IgD-negative memory B cell (primary cell): ENCODE measurements around the gene TSPAN13. TPM values are rescaled to one million over a fixed set of nuclear protein-coding genes. Genes with fewer than 3 reads are reported as not detected.

ENCODE experiments used
- H3K27ac Mint-ChIP-seq, 3 donors: one replicate each; pipeline ENCODE4 v1.8.0; 2020 to 2022; ENCODE audit warnings: mild to moderate bottlenecking in 3 of 3, mixed read lengths in 3 of 3, moderate library complexity in 1 of 3
- H3K27me3 Mint-ChIP-seq: one replicate; pipeline ENCODE4 v1.8.0; 2021; ENCODE audit warnings: mixed read lengths
- H3K36me3 Mint-ChIP-seq: one replicate; pipeline ENCODE4 v1.8.0; 2020; ENCODE audit warnings: mild to moderate bottlenecking, mixed read lengths
- H3K4me1 Mint-ChIP-seq, 3 donors: one replicate each; pipeline ENCODE4 v1.8.0; 2020 to 2022; ENCODE audit warnings: mixed read lengths in 3 of 3, mild to moderate bottlenecking in 1 of 3
- H3K4me3 Mint-ChIP-seq, 4 donors: one replicate each; pipeline ENCODE4 v1.8.0; 2020 to 2022; ENCODE audit warnings: mild to moderate bottlenecking in 4 of 4, mixed read lengths in 4 of 4, moderate library complexity in 3 of 4
- H3K9me3 Mint-ChIP-seq, 3 donors: one replicate each; pipeline ENCODE4 v1.8.0; 2020 to 2021; ENCODE audit warnings: mixed read lengths in 3 of 3, mild to moderate bottlenecking in 1 of 3
- polyA plus RNA-seq: library from polyadenylated mRNA; unstranded; fragments of 300-500 nt; fragmentation: Illumina TruSeq; gene quantifications from one replicate; pipeline ENCODE4 v1.2.3, GENCODE V29; 2021

The TSPAN13 gene
- polyA plus RNA-seq, 1 donor from 2014 or later, result 72.8 TPM

DNA sequence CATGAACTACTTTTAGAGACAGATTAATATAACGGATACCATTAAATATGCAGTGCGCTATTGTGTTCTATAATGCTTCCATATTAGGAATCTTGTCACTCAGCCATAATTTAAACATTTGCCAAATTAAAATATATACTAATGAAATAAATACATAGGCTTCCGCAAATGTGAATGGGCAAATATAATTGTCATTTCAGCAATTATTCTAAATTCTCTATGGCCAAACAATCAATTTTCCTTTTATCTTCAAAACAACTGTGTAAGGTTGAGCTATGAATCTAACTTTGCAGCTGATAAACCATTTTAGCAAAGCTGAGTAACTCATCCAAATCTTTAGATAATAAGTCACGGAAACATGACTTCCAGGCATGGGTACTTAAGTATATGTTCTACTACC lies 20.7 kb upstream of the TSPAN13 start:
- Mint-ChIP-seq H3K36me3 (no peaks in the 10 kb centered on the region), H3K27me3 (no peaks in the 10 kb centered on the region), H3K9me3 (no peaks in the 10 kb centered on the region), H3K4me1 (peaks cover 0 to 4% (median 0%) of the 10 kb centered on the region in 3 donors), H3K4me3 (no peak overlapping the region), H3K27ac (no peak overlapping the region)

DNA sequence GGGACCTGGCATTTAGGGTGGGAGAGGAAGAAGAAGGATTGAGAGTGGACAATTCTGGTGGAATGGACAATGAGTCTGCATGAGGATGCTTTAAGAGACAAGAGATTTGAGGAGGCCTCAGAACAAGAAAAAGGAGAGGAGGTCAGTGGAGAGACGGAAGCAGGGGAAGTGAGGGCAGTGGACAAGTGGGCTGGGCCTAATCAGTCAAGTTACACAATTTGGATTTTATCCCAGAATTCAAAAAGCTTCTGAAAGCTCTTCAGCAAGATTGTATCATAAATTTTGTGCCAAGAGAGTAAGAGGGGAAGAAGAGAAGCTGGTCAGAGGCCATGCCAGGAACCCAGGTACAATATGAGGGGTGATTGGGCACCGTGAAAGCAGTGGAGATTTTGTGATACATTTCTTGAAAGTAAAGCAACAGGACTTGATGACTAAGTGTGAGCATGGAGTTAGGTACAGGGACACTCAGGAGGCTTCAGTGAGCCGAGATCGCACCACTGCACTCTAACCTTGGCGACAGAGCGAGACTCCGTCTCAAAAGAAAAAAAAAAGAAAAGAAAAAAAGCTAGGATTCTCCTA lies 19.3 kb upstream of the TSPAN13 start:
- Mint-ChIP-seq H3K4me3 (no peak overlapping the region), H3K4me1 (peaks cover 0 to 4% (median 0%) of the 10 kb centered on the region in 3 donors), H3K27me3 (no peaks in the 10 kb centered on the region), H3K9me3 (no peaks in the 10 kb centered on the region), H3K36me3 (no peaks in the 10 kb centered on the region), H3K27ac (no peak overlapping the region)

DNA sequence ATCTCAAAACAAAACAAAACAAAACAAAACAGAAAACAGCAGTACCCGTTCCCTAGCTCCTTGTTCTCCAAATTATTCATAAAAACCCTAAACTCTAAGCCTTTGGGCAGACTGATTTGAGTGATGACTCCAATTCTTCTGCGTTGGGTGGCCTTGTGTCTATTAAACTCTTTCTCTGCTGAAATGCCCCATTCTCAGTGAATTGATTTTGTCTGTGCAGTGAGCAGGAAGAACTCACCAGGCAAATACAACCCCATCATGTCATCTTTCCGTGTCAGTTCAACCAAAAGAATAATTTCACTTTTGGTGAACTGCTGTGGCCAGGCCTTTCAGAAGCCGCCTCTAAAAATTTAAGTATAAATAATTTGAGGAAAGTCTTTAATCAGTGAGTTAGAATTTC lies 18.5 kb upstream of the TSPAN13 start:
- Mint-ChIP-seq H3K27me3 (no peaks in the 10 kb centered on the region), H3K36me3 (no peaks in the 10 kb centered on the region), H3K9me3 (no peaks in the 10 kb centered on the region), H3K4me1 (peaks cover 0 to 4% (median 0%) of the 10 kb centered on the region in 3 donors), H3K27ac (no peak overlapping the region), H3K4me3 (peak overlapping the region in 1 of 4 donors; percentile 43)

DNA sequence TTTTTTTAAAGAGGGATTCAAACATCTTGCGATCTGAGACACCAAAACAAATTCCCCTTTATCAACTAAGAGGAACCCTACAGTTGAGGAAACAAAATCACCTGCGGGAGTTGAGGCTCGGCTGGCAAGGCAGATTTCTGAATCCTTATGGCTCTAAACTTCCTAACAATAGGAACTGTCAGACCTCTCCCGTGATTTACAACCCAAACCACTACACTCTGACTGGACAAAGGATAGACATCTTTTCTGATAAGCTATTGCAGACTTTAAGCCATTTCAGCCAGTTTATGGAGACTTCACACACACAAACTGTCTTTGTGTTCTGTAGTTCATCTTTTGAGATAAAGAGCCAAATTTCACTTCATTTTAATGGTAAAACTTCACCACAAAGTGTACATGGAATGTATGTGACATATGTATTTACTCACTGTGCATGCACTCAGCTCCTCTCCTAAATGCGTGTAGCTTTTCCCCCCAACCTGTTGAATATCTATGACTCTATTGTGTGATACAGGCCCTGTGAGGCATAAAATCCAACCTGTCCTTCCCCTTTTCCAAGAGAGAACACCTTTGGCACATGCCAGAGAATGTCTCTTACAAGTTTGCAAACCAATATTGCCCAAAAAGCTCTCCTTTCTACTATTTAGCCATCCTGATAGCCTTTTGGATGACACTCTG lies 15.4 kb upstream of the TSPAN13 start:
- H3K27me3 Mint-ChIP-seq, result no peaks in the 10 kb centered on the region

DNA sequence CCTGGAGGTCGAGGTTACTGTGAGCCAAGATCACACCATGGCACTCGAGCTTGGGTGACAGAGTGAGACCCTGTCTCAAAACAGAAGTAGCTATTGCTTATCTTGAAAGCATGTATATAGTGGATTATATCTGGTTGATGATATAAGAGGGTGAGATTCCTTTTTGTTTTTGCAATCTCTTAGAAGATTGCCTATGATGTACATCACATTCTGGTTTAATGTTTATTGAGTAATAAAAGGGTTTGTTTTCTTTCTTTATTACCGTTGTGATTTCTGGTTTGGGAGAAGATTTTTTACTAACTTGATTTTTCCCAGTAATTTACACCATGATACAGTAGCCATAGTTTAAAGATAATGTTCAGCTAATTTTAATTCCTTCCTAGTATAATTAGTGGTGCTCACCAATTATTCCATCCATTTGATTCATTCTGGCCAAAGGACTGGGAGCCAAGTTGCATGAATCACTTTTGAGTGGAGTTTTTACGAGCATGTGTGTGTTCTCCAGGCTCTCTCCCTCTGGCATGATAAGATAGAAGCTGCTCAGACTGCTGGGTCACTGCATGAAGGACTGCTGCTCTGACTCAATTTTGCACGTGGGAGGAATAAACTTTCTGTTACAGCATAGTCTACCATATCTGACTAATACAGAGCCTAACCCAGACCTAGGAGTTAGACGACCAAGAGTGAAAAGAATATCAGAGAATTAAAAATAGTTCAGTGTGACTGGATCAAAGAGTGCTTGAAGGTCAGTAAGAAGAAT lies 13.5 kb upstream of the TSPAN13 start:
- Mint-ChIP-seq H3K27ac (no peak overlapping the region), H3K4me3 (no peak overlapping the region), H3K9me3 (no peaks in the 10 kb centered on the region), H3K27me3 (no peaks in the 10 kb centered on the region), H3K36me3 (no peaks in the 10 kb centered on the region), H3K4me1 (peaks cover 0 to 3% (median 2%) of the 10 kb centered on the region in 3 donors)

More for the DNA sequence above, 15.4 kb upstream of the TSPAN13 start:
- Mint-ChIP-seq H3K27ac (no peak overlapping the region), H3K4me1 (peaks cover 0 to 4% (median 2%) of the 10 kb centered on the region in 3 donors), H3K9me3 (no peaks in the 10 kb centered on the region), H3K36me3 (no peaks in the 10 kb centered on the region), H3K4me3 (no peak overlapping the region)

DNA sequence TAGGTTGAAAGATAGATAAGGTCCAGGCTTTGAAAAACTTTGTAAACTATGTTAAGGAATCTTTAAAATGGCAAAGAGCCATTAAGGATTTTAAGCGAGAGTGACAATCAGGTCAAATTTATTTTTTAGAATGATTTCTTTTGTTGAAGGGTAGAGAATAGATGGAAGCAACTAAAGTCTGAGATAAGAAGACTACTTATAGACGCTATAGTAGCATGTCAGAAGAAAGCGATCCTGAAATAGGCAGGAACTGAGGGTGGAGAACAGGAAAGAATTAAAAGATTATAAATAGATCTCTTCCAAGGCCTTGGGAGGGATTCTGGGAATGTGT lies 13.0 kb upstream of the TSPAN13 start:
- Mint-ChIP-seq H3K27ac (no peak overlapping the region), H3K36me3 (no peaks in the 10 kb centered on the region), H3K27me3 (no peaks in the 10 kb centered on the region), H3K4me1 (peaks cover 0 to 2% (median 0%) of the 10 kb centered on the region in 3 donors), H3K9me3 (no peaks in the 10 kb centered on the region), H3K4me3 (no peak overlapping the region)

DNA sequence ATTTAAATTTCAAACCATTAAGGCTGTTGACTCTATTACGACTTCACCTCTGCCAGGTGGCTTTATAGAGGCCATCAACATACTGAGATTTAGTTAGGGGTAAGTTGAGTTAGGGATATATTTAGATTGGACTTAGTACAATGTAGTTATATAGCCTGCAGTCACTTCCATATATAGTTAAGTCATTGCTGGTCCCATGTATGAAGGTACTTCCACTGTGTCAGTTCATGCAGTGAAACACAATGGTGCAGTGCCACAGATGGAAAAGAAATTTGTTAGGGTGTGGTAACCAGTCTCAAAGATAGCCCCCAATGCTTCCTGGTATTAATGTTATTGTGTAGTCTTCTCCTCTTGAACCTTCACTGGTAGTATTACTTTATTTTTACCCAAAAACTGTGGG lies 12.6 kb upstream of the TSPAN13 start:
- no peak overlapping the region for H3K4me3 Mint-ChIP-seq
- peaks cover 0 to 2% (median 0%) of the 10 kb centered on the region in 3 donors for H3K4me1 Mint-ChIP-seq
- H3K9me3 Mint-ChIP-seq, result no peaks in the 10 kb centered on the region
- H3K27me3 Mint-ChIP-seq, result no peaks in the 10 kb centered on the region
- H3K27ac Mint-ChIP-seq, result no peak overlapping the region
- no peaks in the 10 kb centered on the region for H3K36me3 Mint-ChIP-seq

DNA sequence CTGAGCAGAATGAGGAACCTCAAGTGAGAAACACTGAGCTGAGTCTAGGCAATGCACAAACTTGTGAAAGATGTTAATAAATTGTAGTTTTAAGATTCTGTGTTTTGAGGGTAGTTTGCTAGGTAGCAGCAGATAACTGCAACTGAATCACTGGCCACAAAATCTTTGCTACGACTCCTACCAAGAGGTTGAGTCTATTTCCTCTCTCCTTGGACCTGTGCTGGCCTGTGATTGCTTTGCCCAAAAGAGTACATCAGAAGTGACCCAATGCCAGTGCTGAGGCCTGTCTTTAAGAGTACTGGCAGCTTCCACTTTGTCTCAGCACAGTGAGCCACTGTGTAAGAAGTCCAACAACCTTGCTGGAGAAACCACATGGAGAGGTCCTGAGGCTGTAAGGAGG lies 11.9 kb upstream of the TSPAN13 start:
- Mint-ChIP-seq H3K9me3 (no peaks in the 10 kb centered on the region), H3K4me3 (no peak overlapping the region), H3K36me3 (no peaks in the 10 kb centered on the region), H3K27ac (no peak overlapping the region), H3K4me1 (peaks cover 0 to 2% (median 0%) of the 10 kb centered on the region in 3 donors), H3K27me3 (no peaks in the 10 kb centered on the region)

DNA sequence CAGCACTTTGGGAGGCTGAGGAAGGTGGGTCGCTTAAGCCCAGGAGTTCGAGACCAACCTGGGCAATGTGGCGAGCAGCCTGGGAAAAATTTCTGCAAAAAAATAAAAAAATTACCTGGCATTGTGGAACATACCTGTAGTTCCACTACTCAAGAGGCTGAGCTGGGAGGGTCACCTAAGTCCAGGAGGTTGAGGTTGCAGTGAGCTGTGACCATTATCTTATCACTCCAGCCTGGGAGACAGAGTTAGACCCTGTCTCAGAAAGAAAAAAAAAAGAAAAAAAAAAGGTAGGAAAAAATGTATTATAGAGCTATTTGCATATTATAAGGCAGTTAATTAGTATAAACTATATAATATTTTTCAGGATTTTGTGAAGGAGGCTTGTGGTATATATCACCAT lies 11.0 kb upstream of the TSPAN13 start:
- peaks cover 0 to 2% (median 0%) of the 10 kb centered on the region in 3 donors for H3K4me1 Mint-ChIP-seq
- no peak overlapping the region for H3K4me3 Mint-ChIP-seq
- no peaks in the 10 kb centered on the region for H3K9me3 Mint-ChIP-seq
- no peak overlapping the region for H3K27ac Mint-ChIP-seq
- no peaks in the 10 kb centered on the region for H3K36me3 Mint-ChIP-seq
- H3K27me3 Mint-ChIP-seq, result no peaks in the 10 kb centered on the region

DNA sequence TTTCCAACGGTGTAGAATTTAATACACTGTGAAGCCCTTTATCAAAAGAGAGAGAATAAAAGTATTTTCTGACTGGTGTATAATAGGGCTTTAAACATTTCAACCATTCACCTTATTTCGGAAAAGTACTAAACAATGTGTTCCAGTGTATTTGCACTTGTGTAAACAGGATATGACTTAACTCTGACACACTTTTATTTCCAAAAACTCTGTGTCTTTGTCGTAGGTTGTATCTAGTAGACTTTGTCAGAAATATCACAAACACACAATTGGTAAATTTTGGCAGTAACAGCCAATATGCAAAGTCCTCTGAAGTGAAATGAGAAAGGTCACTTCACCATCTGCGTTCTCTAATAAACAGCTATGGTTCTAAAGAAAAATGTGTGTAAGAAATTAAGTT lies 10.3 kb upstream of the TSPAN13 start:
- no peak overlapping the region for H3K27ac Mint-ChIP-seq
- no peaks in the 10 kb centered on the region for H3K9me3 Mint-ChIP-seq
- no peaks in the 10 kb centered on the region for H3K27me3 Mint-ChIP-seq
- H3K4me3 Mint-ChIP-seq, result no peak overlapping the region
- H3K36me3 Mint-ChIP-seq, result no peaks in the 10 kb centered on the region
- H3K4me1 Mint-ChIP-seq, result peaks cover 0 to 2% (median 0%) of the 10 kb centered on the region in 3 donors

DNA sequence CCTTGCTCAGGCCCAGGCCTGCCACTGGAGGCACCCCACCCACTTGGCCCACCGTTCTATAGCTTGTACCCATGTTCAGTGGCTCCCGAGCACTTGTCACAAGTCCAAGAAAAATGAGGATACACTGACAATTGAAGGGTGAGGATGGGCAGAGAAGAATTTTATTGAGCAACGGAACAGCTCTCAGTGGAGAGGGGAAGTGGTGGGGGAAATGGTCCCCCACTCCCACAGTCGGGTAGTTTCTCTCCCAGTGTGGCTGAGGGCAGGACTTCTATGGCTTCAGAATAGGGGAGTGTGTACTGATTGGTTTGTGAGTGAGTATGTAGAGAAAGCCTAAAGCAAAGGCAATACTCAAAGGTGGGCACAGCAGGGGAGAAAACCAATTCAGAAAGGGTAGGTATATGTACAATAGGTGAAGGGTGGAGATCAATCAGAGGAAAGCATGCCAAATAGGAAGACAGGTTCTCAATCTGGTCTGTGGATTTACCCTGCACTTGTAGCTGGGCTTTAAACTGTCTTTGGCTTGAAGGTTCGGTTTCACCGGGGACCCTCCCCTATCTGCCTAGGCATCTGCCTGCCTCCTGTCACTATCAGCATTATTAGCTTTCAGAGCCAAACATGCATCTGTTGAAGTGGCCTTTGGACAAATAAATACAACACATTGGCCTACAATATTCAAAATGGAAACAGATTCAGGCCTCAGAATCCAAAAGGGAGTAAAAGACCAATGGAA lies 8.9 kb upstream of the TSPAN13 start:
- no peak overlapping the region for H3K27ac Mint-ChIP-seq
- no peaks in the 10 kb centered on the region for H3K36me3 Mint-ChIP-seq
- no peaks in the 10 kb centered on the region for H3K27me3 Mint-ChIP-seq
- H3K4me3 Mint-ChIP-seq, result no peak overlapping the region
- H3K9me3 Mint-ChIP-seq, result no peaks in the 10 kb centered on the region
- H3K4me1 Mint-ChIP-seq, result peaks cover 0 to 2% (median 0%) of the 10 kb centered on the region in 3 donors

DNA sequence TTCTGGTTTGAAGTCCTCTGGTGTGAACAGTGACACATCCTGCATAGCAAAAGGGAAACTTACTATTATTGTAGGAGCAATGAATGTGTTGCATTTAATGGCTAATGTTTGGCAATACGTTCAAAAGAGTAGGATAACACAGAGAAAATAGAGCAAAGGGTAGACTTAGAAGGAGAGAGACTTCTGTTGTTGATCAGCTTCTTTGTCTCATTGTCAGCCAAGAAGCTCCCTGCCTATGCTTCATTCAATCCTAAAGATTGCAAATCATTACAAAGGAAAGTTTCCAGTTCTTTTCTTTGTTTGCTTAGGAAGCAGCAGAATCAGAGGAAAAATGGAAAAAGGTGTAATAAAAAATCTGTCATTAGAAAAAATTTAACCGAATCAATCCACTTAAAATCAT lies 7.9 kb upstream of the TSPAN13 start:
- Mint-ChIP-seq H3K9me3 (no peaks in the 10 kb centered on the region), H3K4me3 (peak overlapping the region in 1 of 4 donors; percentile 4), H3K36me3 (no peaks in the 10 kb centered on the region), H3K27ac (peak overlapping the region in 1 of 3 donors; percentile 5), H3K27me3 (no peaks in the 10 kb centered on the region), H3K4me1 (no peaks in the 10 kb centered on the region)

DNA sequence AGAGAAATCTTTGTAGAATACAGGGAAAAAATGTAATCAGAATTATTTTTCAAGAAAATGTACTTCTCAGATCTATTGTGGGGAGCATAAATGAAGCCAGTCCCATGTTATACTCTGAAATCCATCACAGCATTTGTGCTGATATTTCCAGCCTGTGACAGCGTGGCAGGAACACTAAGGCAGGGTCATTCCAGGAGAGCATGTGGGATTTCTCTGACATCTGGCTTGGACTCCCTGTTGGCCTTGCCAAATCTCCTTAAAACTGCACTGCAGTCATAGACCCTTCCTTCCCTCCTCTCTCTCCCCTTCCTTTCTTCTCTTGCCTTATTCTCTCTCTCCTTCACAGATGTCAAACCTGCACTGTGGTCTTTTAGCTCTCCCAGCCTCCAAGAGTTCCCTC lies 6.5 kb upstream of the TSPAN13 start:
- H3K27me3 Mint-ChIP-seq, result no peaks in the 10 kb centered on the region
- H3K4me3 Mint-ChIP-seq, result no peak overlapping the region

DNA sequence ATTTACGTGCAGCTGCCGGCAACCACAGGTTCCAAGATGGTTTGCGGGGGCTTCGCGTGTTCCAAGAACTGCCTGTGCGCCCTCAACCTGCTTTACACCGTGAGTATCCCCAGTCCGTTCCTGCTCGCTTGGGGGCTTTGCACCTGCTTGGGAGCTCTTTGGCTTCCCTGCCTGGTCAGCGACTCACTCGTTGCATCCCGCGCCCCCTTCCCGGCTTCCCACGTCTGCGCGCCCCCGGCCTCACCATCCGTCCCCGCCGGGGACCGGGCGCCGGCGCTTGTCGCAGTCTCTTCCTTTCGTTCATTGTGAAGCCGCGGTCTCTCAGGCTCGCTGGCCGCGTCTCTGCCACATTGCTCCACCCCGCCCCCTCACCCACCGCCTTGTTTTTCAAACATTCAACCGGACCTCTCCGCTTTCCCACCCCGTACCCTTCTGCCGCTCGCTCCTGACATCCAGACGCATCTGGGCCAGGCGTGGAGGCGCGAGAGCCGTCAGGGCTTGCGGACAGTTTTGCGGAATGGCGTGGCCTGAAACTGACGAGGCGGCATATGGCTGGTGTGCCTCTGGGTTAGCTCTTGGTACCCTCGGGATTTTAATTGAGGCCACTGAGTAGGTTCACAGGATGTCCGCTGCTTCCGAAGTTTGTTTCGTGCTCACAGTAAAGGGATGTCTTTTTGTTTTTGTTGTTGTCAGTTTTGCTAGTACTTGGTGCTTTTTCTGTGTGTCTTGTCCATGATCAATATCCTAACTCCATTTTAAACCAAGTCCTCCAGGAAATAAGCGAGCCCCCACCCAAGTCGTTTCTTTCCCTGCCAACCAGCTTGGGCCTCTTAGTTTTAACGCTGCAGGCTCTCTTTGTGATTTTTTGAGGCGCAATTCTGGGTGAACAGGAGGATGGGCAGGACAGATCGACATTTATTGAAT lies 639 bp downstream of the TSPAN13 start:
- Mint-ChIP-seq H3K4me1 (peaks cover 35 to 38% (median 38%) of the 10 kb centered on the region in 3 donors), H3K27me3 (no peaks in the 10 kb centered on the region), H3K9me3 (no peaks in the 10 kb centered on the region), H3K36me3 (no peaks in the 10 kb centered on the region), H3K4me3 (peak overlapping the region; percentile 89 to 100 (median 96)), H3K27ac (peak overlapping the region; percentile 71 to 92 (median 89))

More for the DNA sequence above, 6.5 kb upstream of the TSPAN13 start:
- Mint-ChIP-seq H3K27ac (no peak overlapping the region), H3K4me1 (no peaks in the 10 kb centered on the region), H3K36me3 (no peaks in the 10 kb centered on the region), H3K9me3 (no peaks in the 10 kb centered on the region)
